HCT116 (cell line): ENCODE measurements around the gene TGFBR3. TPM values are rescaled to one million over a fixed set of nuclear protein-coding genes. Genes with fewer than 3 reads are reported as not detected.

Experiments used
- ATAC-seq: fragments of 200-7000 bp; cut with Tn5 transposase; 2 replicates; pipeline ENCODE4 v1.9.1; 2020; ENCODE audit warnings: mild to moderate bottlenecking, moderate library complexity
- BruUV-seq: library from RNA; stranded (reverse); fragments of 400-500 nt; replicated peaks from 2 replicates; lab custom pipeline; 2021; lab: Mats Ljungman, UMichigan
- CTCF ChIA-PET: fragments of 300-600 bp; sonication (Branson Sonifier 250); formaldehyde crosslinking; loops from one replicate; lab custom pipeline; 2021; ENCODE audit warnings: antibody characterized with exemption; lab: Charles Lee
- POLR2A ChIA-PET: fragments of 300-600, 350-600 bp; sonication (Branson Sonifier 250); formaldehyde crosslinking; loops from one replicate; lab custom pipeline; 2021; ENCODE audit warnings: antibody characterized with exemption; lab: Charles Lee
- RAD21 ChIA-PET, 2 experiments: fragments of 300-600 bp; sonication (Branson Sonifier 250); formaldehyde crosslinking; loops; one replicate each; lab custom pipeline; 2023; ENCODE audit warnings: low total read pairs in 2 of 2; ENCODE audit not compliant: uncharacterized antibody in 2 of 2, unreplicated experiment in 2 of 2, low non-redundant PET in 1 of 2; lab: Charles Lee
- DNase-seq: peaks from one replicate; pipeline ENCODE4 v3.0.0-alpha.2; 2010; ENCODE audit warnings: low read depth, low spot score
- H2AFZ ChIP-seq: fragments of 200-600 bp; shearing (Covaris generic), sonication (generic); 2 replicates; pipeline ENCODE4 v1.6.1; 2017; ENCODE audit warnings: low read depth, mixed run types, mixed read lengths, antibody characterized with exemption, low read length; ENCODE audit not compliant: poor library complexity, severe bottlenecking
- H3K27ac ChIP-seq: 2 replicates; pipeline ENCODE4 v1.5.1; 2012; ENCODE audit warnings: low read depth, low read length
- H3K27me3 ChIP-seq: fragments of 200-600 bp; sonication (generic); 2 replicates; pipeline ENCODE4 v1.6.1; 2016; ENCODE audit warnings: mixed run types, low read length, mixed read lengths; ENCODE audit not compliant: insufficient read depth
- H3K36me3 ChIP-seq, 2 experiments: fragments of 200-500 bp in 1 of 2; fragments of 200-600 bp in 1 of 2; sonication (Bioruptor generic) in 1 of 2; sonication (generic) in 1 of 2; 2 replicates each; pipeline versions ENCODE4 v1.5.1 to v1.6.1; 2014 to 2016; ENCODE audit warnings: low read length in 2 of 2, inconsistent platforms in 1 of 2, mixed read lengths in 1 of 2, mixed run types in 1 of 2; ENCODE audit not compliant: insufficient read depth in 2 of 2, control insufficient read depth in 1 of 2
- H3K4me1 ChIP-seq, 2 experiments: fragments of 200-600 bp in 1 of 2; sonication (generic) in 1 of 2; 2 replicates each; pipeline versions ENCODE4 v1.5.1 to v1.6.1; 2012 to 2017; ENCODE audit warnings: low read length in 2 of 2, inconsistent platforms in 1 of 2, mild to moderate bottlenecking in 1 of 2, mixed read lengths in 1 of 2, mixed run types in 1 of 2, moderate library complexity in 1 of 2; ENCODE audit not compliant: insufficient read depth in 2 of 2, control insufficient read depth in 1 of 2
- H3K4me2 ChIP-seq: fragments of 200-600 bp; sonication (generic); 2 replicates; pipeline ENCODE4 v1.6.1; 2017; ENCODE audit warnings: mixed run types, low read length, mixed read lengths
- H3K4me3 ChIP-seq, 2 experiments: fragments of 200-600 bp in 1 of 2; sonication (generic) in 1 of 2; replicated peaks in 1 of 2; 2 replicates each; pipeline ENCODE4 v1.5.1; 2011 to 2016; ENCODE audit warnings: low read length in 2 of 2, control low read depth in 1 of 2, low read depth in 1 of 2, mild to moderate bottlenecking in 1 of 2, mixed read lengths in 1 of 2, mixed run types in 1 of 2
- H3K79me2 ChIP-seq: fragments of 200-600 bp; sonication (generic); 2 replicates; pipeline ENCODE4 v1.6.1; 2017; ENCODE audit warnings: mild to moderate bottlenecking, mixed run types, low read length, moderate library complexity, mixed read lengths; ENCODE audit not compliant: insufficient read depth
- H3K9ac ChIP-seq: fragments of 200-600 bp; sonication (generic); 2 replicates; pipeline ENCODE4 v1.6.1; 2016; ENCODE audit warnings: low read length, mixed read lengths
- H3K9me2 ChIP-seq: fragments of 200-600 bp; sonication (generic), shearing (Covaris generic); 2 replicates; pipeline ENCODE4 v1.6.1; 2017; ENCODE audit warnings: mixed run types, mild to moderate bottlenecking, moderate library complexity; ENCODE audit not compliant: insufficient read depth
- H3K9me3 ChIP-seq, 2 experiments: fragments of 200-500 bp in 1 of 2; fragments of 200-600 bp in 1 of 2; sonication (Bioruptor generic) in 1 of 2; sonication (generic) in 1 of 2; 2 replicates each; pipeline ENCODE4 v1.6.1; 2014 to 2017; ENCODE audit warnings: low read length in 2 of 2, mixed read lengths in 2 of 2, inconsistent platforms in 1 of 2, low read depth in 1 of 2, mild to moderate bottlenecking in 1 of 2, mixed run types in 1 of 2, moderate library complexity in 1 of 2; ENCODE audit not compliant: control insufficient read depth in 1 of 2, insufficient read depth in 1 of 2
- H4K20me1 ChIP-seq: fragments of 200-600 bp; sonication (generic), shearing (Covaris generic); 2 replicates; pipeline ENCODE4 v1.6.1; 2017; ENCODE audit warnings: mixed run types, mild to moderate bottlenecking, moderate library complexity; ENCODE audit not compliant: insufficient read depth
- CBX3 ChIP-seq: IDR thresholded peaks from 2 replicates; pipeline ENCODE4 v1.6.1; 2012; ENCODE audit warnings: low read depth
- CEBPB ChIP-seq: IDR thresholded peaks from 2 replicates; pipeline ENCODE4 v1.6.1; 2012; ENCODE audit warnings: low read depth
- ELF1 ChIP-seq: IDR thresholded peaks from 2 replicates; pipeline ENCODE4 v1.6.1; 2012; ENCODE audit warnings: low read depth, borderline replicate concordance
- EZH2 ChIP-seq: fragments of 200-600 bp; sonication (generic); IDR thresholded peaks from 2 replicates; pipeline ENCODE4 v1.6.1; 2017; ENCODE audit warnings: antibody characterized with exemption, mixed run types
- EZH2phosphoT487 ChIP-seq: fragments of 200-600 bp; IDR thresholded peaks from 2 replicates; pipeline ENCODE4 v1.6.1; 2018; ENCODE audit warnings: antibody characterized with exemption, borderline replicate concordance
- JUND ChIP-seq: IDR thresholded peaks from 2 replicates; pipeline ENCODE4 v1.6.1; 2012
- MAX ChIP-seq: IDR thresholded peaks from 2 replicates; pipeline ENCODE4 v1.6.1; 2012
- POLR2A ChIP-seq: IDR thresholded peaks from 2 replicates; pipeline ENCODE4 v1.7.0; 2011; ENCODE audit warnings: borderline replicate concordance; ENCODE audit not compliant: insufficient read depth, insufficient read length; ENCODE audit errors: extremely low read depth
- POLR2AphosphoS5 ChIP-seq: IDR thresholded peaks from 2 replicates; pipeline ENCODE4 v1.6.1; 2011; ENCODE audit warnings: mild to moderate bottlenecking, low read depth, low read length, moderate library complexity
- RAD21 ChIP-seq: IDR thresholded peaks from 2 replicates; pipeline ENCODE4 v1.6.1; 2012; ENCODE audit warnings: low read depth, mild to moderate bottlenecking
- REST ChIP-seq: IDR thresholded peaks from 2 replicates; pipeline ENCODE4 v1.6.1; 2012; ENCODE audit warnings: low read depth
- SRF ChIP-seq: IDR thresholded peaks from 2 replicates; pipeline ENCODE4 v1.6.1; 2012; ENCODE audit warnings: low read depth
- ZFX ChIP-seq: fragments of 450-650 bp; IDR thresholded peaks from 2 replicates; pipeline ENCODE4 v1.6.1; 2017
- ZNF274 ChIP-seq: fragments of 200-500 bp; sonication (Bioruptor generic); IDR thresholded peaks from 2 replicates; pipeline ENCODE4 v1.6.1; 2014; ENCODE audit warnings: mild to moderate bottlenecking, low read depth, low read length, inconsistent platforms
- intact Hi-C: fragments of 100-400 bp; cut with micrococcal nuclease; formaldehyde crosslinking; loops from 2 replicates; pipeline ENCODE4 v1.10.0; 2022
- total RNA-seq: library from RNA; stranded (reverse); gene quantifications from one replicate; pipeline ENCODE4 v1.2.1, GENCODE V29; 2021; ENCODE audit not compliant: unreplicated experiment

The TGFBR3 gene
- total RNA-seq, 1 experiment from 2014 or later: 7.1 TPM

- TF ChIP-seq MAX (no peak), EZH2phosphoT487 (no peak), REST (no peak)
- TF ChIP-seq, all 23 proteins: peak for 0
These were observed 161.7 kb downstream of the TGFBR3 start (continued) for GRCh38 chr1:91724231-91724630.

- no peak overlapping the region for H3K9ac ChIP-seq
- H3K27me3 ChIP-seq: no peaks in the 10 kb centered on the region
- no peak for TF ChIP-seq SRF
- no peak for TF ChIP-seq POLR2AphosphoS5
- no peak for TF ChIP-seq JUND
- TF ChIP-seq CEBPB: no peak
- no peak for TF ChIP-seq ZFX
- TF ChIP-seq POLR2A: no peak
- no peak for TF ChIP-seq CBX3
- no peak for TF ChIP-seq MAX
- no peak for TF ChIP-seq ELF1
- no peak for TF ChIP-seq REST
- TF ChIP-seq EZH2: no peak
- TF ChIP-seq ZNF274: no peak
- no peak for TF ChIP-seq RAD21
- DNase-seq (no peak), ATAC-seq (no peak)
- H3K4me1 ChIP-seq: no peaks in the 10 kb centered on the region
- no peak overlapping the region for H2AFZ ChIP-seq
- no peak overlapping the region for H3K4me3 ChIP-seq
- CTCF ChIA-PET: no interaction called here
- H3K79me2 ChIP-seq: no peaks in the 10 kb centered on the region
- no peak overlapping the region for H3K4me2 ChIP-seq
- no TSS peak for BruUV-seq
- POLR2A ChIA-PET: no interaction called here
- RAD21 ChIA-PET: no interaction called here
- no peaks in the 10 kb centered on the region for H3K9me2 ChIP-seq
- intact Hi-C loops: no loop called here
- no peaks in the 10 kb centered on the region for H4K20me1 ChIP-seq
- no peak overlapping the region for H3K27ac ChIP-seq
- H3K9me3 ChIP-seq: no peaks in the 10 kb centered on the region
- H3K36me3 ChIP-seq: no peaks in the 10 kb centered on the region
These were observed 165.9 kb downstream of the TGFBR3 start for GRCh38 chr1:91720044-91720443.
